HG03558 (cell line): ENCODE measurements around the gene ARPC2.
A peak's percentile ranks its signal among the peaks of the same experiment; 100 is the strongest.

ENCODE experiments used
- ATAC-seq: cut with Tn5 transposase; IDR thresholded peaks from one replicate; pipeline ENCODE4 v1.9.1; 2021; ENCODE audit warnings: moderate number of reproducible peaks; ENCODE audit not compliant: unreplicated experiment; ENCODE audit errors: extremely low read depth

The ARPC2 gene

DNA sequence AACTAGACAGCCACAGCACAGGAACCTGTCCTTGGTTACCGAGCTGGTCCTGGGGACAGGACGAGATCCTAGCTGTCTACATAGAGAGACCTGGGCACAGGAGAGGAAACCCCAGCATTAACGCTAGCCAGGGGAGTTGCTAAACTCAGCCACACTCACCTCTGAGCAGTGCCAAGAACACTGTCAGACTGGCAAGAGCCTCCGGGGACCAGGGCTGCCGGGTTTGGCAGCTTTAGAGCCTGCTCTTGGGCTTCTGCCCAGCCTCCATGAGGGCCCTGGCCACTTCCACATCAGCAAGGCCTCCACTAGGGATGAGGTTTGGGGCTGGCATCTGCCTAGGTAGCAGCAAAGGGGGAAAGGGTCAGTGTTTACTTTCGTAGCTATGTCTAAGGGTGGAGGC is 68.6 kb downstream of the ARPC2 start:
- no peak for ATAC-seq

DNA sequence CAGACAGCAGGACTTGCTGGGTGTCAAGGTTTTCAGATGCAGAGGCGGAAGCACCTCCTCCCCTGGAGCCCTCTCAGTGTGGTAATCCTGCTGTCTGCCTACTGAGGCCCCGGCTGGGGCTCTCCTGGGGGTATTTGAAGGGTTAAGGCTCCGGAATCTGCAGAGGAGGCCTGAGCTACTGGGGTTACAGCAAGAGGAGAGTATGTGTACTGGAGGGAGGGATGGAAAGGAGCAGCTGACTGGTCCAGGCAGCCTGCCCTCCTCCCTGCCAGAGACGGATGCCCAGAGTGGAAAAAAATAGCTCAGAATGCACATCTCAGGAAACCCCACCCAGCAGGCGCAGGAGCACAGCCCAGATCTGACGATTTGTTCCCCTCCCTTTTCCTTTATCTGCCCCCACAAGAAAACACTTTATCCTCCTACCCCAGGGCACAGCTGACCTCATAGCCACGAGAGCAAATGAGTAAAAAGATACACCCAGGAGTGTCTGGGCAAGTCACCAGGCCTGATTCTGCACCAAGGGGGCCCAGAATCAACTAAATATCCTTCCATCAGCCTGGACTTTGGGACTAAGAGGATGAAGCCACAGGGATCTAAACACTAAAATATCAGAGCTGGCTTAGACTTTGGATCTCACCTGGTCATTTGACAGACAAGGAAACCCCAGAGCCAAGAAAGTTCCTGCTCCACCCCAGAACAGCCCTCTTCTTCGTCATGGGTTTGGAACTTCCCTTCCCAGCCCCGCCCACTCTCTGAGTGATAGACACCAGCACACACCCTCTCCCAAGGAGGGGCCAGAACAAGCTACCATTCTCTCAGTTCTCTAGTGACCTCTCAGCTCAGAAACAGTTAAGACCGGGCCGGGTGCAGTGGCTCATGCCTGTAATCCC is 69.8 kb downstream of the ARPC2 start:
- peak; percentile 45 for ATAC-seq

GRCh38 chr2:218289639-218290315 is 72.8 kb downstream of the ARPC2 start:
- no peak for ATAC-seq

GRCh38 chr2:218290316-218291261 is 73.6 kb downstream of the ARPC2 start:
- peak; percentile 35 for ATAC-seq

DNA sequence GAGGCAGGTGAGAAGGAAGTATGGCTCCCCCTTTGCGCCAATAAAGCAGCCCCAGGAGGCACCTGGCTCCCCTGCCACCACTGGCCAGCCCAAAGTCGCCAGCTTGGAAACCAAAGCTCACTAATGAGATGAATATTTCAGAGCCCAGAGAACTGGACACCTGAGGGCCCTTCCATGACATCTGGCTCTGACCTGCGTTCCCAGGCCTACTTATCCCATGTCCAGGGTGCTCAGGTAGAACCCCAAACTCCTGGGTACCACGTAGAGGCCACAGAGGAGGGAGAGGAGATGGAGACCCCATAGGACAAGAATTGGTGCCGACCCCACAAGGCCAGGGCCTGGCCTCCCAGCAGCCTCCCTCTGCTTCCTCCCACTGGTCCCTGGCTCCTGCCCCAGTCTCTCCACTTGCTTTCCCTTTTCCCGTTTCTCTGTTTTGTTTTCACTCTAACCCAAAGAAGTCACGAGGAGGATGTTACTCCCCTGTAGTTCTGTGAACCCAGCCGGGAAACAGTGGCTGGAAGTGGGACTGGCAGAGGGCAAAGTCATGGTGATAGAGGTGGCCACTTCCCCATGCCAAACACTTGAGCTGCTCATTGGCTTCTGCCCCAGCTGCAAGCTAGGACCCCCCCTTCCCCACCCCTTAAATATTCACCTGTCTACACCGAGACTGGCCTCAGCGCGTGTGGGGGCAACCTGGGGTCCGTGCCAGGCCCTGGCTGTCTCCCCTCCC is 74.5 kb downstream of the ARPC2 start:
- no peak for ATAC-seq

DNA sequence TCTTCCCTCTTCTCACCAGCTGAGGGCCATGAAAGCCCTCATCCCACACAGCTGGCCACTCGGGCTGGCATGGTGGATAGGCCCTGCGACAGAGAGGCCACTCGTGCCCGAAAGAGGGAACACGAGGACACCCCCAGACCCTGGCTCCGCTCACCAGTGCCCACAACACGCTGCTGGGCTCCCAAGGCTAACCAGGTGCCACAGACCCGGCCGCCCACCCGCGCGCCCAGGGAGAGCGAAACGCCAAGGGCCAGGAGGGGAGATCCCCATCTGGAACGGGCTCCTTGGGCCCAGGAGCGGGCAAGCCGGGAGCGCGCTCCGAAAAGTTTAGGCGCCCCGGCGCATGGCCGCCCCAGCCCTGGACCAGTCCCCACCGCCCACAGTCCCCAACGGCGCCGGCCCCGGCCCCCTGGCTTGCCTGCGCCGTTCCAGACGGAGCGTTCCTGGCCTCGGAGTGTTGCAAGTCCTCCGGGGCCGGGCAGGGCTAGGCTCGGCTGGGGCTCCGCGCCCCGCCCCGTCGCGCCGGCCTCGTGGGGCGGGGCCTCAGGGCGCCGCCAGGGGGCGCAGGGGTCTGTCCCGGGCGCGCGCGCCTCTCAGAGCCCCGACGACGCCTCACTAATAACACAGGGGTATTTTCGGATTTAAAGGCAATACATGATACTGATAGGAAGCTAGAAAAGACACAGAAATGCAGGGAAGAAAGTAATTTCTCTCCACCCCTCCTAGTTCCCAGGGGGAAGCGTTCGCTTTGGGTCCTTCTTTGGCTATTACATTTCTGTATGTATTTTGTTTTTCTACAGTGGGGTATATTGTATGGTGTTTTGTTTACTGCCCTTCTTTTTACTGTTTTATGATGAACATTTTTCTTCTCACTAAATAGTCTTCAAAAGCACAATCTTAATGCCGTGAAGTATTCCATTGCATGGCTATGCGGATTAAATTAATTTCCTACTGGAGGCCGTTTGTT is 75.3 kb downstream of the ARPC2 start, which contains the start of gene TMBIM1:
Gene TMBIM1, minus strand, starts transcription at position 456 of the 967 bp plus-strand sequence. CDS start 10,362 bp downstream, outside the sequence.
- ATAC-seq, result peak; percentile 54

DNA sequence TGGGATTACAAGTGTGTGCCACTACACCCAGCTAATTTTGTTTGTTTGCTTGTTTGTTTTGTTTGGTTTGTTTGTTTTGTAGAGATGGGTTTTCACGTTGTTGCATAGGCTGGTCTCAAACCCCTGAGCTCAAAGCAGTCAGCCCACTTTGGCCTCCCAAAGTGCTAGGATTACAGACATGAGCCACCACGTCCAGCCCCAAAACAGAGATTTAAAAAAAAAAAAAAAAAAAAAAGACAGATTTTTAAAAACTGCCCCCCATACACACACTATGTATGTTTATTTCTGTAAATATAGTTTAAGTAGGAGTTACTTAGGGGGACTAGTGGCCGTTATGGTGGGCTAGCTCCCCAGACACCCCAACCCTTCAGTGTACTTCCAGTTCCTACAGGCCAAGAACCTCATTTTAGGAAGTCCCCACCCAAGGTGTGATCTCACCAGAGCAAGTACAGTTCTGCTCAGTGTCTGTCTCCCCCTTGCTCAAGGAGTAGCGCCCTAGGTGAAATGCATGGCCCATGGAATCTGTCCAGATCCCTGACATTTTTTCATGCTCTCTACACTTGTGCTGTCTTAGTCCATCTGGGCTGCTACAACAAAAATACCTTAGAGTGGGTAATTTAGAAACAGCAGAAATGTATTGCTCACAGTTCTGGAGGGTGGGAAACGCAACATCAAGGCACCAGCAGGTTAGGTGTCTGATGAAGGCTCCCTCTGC is 76.9 kb downstream of the ARPC2 start:
- ATAC-seq, result no peak

DNA sequence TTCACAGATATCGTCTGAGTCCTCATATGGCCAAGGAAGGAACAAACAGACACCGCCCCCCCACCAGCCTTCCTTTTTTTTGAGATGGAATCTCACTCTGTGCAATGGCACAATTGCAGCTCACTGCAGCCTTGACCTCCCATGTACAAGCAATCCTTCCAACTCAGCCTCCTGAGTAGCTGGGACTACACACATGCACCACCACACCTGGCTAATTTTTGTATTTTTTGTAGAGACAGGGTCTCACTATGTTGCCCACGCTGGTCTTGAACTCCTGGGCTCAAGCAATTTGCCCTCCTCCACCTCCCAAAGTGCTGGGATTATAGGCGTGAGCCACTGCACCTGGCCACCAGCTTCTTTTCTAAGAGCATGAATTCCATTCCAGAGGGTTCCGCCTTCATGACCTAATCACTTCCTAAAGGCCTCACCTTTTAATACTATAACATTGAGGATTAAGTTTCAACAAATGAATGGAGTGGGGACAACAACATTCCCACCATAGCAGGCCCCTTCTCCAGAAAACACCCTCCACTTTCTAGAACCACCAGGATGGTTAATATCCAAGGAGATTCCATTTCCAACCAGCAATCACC is 77.5 kb downstream of the ARPC2 start:
- ATAC-seq, result no peak

DNA sequence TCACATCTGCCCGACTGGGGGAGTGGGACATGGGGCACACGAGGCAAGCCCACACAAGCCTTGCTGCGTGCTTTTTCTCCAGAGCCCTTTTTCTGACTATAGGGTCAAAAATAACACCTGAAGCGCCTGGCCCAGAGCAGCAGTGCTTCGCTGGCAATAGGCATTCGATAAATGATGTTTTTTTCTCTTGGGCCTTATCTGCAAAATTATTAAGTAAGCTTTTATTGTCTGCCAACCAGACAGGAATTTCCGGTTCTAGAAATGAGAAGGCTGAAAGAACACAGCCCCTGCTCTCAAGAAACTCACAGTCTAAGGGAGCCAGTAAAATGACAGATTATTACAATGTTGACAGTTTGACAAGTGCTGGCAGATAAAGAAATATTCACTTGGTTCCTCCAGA is 78.0 kb downstream of the ARPC2 start:
- no peak for ATAC-seq

DNA sequence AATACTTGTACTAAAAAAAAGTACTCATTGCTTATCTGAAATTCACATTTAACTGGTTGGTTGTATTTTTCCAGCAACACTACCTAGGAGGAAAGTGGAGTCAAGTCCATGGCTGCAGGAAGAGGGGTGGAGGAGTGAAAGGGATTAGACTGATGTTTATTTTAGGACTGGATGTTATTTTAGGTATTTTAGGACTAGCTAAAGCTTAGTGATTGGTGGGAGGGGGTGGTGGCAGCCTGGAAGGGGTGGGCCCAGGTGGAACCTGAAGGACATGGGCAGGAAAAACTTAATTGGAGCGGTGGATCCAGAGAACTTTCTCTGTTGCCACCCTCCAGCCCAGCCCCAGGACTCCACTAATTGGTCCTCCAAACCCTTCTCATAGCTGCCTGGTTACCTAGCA is 79.2 kb downstream of the ARPC2 start:
- no peak for ATAC-seq

DNA sequence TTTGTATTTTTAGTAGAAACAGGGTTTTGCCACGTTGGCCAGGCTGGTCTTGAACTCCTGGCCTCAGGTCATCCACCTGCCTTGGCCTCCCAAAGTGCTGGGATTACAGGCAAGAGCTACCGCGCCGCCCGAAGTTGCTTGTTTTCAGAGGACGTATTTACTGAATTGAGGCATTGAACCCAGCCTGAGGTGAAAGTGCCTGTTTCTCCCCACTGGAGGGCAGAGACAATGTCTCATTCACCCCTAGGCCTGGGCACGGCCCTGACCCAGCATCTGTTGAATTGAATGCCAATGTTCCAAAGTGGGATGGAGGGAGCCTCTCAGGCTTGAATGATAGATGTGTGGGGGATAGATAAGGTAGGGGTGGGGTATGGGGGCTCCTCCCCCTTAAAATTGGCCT is 79.9 kb downstream of the ARPC2 start:
- no peak for ATAC-seq

GRCh38 chr2:218298314-218298875 is 81.4 kb downstream of the ARPC2 start:
- ATAC-seq, result no peak

DNA sequence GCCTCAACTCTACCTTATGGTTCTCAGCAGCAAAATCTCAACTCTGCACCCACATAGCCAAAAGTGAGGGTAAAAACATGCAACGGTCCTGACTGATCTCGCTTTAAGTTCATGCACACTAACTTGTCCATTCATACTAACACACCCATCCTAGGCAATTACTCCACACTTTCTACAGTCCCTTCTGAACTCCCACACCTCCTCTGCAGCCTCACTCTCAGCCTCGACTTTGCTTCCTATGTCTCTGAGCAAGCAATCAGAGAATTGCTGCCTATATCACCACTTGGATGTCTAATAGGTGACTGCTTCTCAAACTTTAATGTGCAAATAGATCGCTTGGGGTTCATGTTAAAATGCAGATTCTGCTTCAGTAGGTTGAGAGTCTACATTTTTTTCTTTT is 83.2 kb downstream of the ARPC2 start:
- ATAC-seq, result no peak

- ATAC-seq, result no peak
These were observed 84.3 kb downstream of the ARPC2 start for GRCh38 chr2:218301176-218301819.
